Measurements from ENCODE around the gene COX10. TPM values are rescaled to one million over a fixed set of nuclear protein-coding genes. Genes with fewer than 3 reads are reported as not detected.
"Not testable (repeated sequence)": the region's sequence is repeated elsewhere in the genome, so short reads cannot be mapped to it uniquely, and the experiment has no call there.

Gene COX10
- total RNA-seq, 1 donor from 2014 or later = 15.6 TPM

- DNase-seq (ENCODE audit: extremely low read depth, low read depth, low spot score) = not testable (repeated sequence)
Measured at GRCh38 chr17:14239271-14239670, 170.0 kb downstream of the COX10 start.

- DNase-seq (ENCODE audit: extremely low read depth, low read depth, low spot score) = no peak
Measured at GRCh38 chr17:14245002-14245401, 175.7 kb downstream of the COX10 start.

- no peak for DNase-seq (ENCODE audit: extremely low read depth, low read depth, low spot score)
Measured at GRCh38 chr17:14245629-14246028, 176.3 kb downstream of the COX10 start.

Other genes starting within 250 kb of the COX10 start
- gene CDRT15, start 167.4 kb downstream of the COX10 start, total RNA-seq = not detected in 2 replicates
- gene HS3ST3B1, start 231.6 kb downstream of the COX10 start, total RNA-seq = 7.0 and 9.4 TPM in 2 replicates

Measured in glomerular endothelial cell (primary cell).